ENCODE data around the gene C4orf50. TPM values are rescaled to one million over a fixed set of nuclear protein-coding genes. Genes with fewer than 3 reads are reported as not detected.

The C4orf50 gene
- total RNA-seq, 2 experiments from 2014 or later = 1.0 to 1.2 TPM

DNA sequence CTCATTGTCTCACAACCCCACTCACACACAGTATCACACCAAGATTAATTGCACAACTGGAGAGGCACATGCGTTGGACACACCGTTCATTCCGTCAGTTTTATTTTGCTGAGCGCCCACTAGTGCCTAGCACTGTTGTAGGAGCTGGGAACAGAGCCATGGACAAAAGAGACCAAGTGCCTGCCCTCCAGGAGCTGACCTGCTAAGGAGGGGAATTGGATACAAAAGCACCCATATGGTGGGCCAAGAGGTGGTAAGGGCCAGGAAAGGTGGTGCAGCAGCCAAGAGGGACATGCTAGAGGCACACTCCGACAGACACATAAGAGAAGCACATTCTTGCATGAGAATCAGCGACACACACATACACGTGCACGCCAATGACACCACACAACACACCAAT is 124.6 kb downstream of the C4orf50 start:
- peaks cover 63% of the 10 kb centered on the region for H3K27me3 Mint-ChIP-seq
- H3K9me3 Mint-ChIP-seq = no peaks in the 10 kb centered on the region
- H3K4me3 Mint-ChIP-seq = no peak overlapping the region
- DNase-seq = no peak
- H3K4me1 Mint-ChIP-seq = peaks cover 10% of the 10 kb centered on the region
- no peak overlapping the region for H3K27ac Mint-ChIP-seq
- peaks cover 9% of the 10 kb centered on the region for H3K36me3 Mint-ChIP-seq (ENCODE audit: low read depth)
- ChIA-PET POLR2A (no interaction called here), CTCF (no interaction called here)

GRCh38 chr4:5893004-5893580 is 125.1 kb downstream of the C4orf50 start, which contains the start of gene CRMP1:
TSS of gene CRMP1 (minus strand) at chr4:5893086. CDS start at chr4:5892969, 117 bp downstream.
- no peak within 1 kb of the TSS for H3K4me3 Mint-ChIP-seq
- no peak within 1 kb of the TSS for H3K27ac Mint-ChIP-seq
- no peaks in the 10 kb centered on the region for H3K9me3 Mint-ChIP-seq
- peaks cover 60% of the 10 kb centered on the region for H3K27me3 Mint-ChIP-seq
- CTCF ChIA-PET = no interaction called here
- H3K36me3 Mint-ChIP-seq (ENCODE audit: low read depth) = peaks cover 9% of the 10 kb centered on the region
- peaks cover 10% of the 10 kb centered on the region for H3K4me1 Mint-ChIP-seq
- POLR2A ChIA-PET = no interaction called here
- no peak for DNase-seq

DNA sequence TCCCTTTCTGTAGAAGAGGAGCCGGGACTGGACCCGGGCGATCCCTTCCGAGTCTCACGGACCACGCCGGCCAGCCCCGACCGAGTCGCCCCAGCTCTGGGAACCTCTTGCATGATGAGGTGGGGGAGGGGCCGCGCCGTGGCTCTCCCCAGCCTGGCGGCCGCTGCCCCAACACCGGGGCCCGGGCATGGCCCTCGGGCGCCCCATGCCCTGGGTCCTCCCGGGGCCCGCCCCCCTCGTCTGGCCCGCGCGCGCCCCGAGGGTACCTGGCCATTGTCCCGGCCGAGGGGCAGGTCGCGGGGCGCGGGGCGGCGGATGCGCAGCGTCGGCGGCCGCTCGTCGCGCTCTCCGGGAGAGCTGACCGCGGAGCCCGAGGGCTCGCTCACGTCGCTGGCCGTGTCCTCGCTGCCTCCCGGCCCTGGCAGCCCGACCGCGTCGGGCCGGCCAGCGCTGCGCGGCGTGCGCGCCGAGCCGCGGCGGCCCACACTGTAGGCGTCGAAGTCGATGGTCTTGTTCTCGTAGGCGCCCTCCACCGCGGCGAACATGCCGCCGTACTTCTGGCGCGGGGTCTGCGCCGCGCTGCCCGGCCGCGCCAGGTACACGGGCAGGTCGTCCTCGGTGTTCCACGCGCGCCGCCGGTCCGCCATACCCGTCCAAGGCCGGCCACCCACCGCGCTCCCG is 125.8 kb downstream of the C4orf50 start:
- H3K27me3 Mint-ChIP-seq = peaks cover 61% of the 10 kb centered on the region
- H3K36me3 Mint-ChIP-seq (ENCODE audit: low read depth) = peaks cover 9% of the 10 kb centered on the region
- no peak overlapping the region for H3K4me3 Mint-ChIP-seq
- DNase-seq = no peak
- no peaks in the 10 kb centered on the region for H3K9me3 Mint-ChIP-seq
- ChIA-PET POLR2A (no interaction called here), CTCF (interaction anchor here (1.2 kb wide), 1 partner anchor 11 kb away, joined by 3 read pairs; no protein-coding TSS in a partner anchor)
- H3K27ac Mint-ChIP-seq = no peak overlapping the region
- peaks cover 10% of the 10 kb centered on the region for H3K4me1 Mint-ChIP-seq

DNA sequence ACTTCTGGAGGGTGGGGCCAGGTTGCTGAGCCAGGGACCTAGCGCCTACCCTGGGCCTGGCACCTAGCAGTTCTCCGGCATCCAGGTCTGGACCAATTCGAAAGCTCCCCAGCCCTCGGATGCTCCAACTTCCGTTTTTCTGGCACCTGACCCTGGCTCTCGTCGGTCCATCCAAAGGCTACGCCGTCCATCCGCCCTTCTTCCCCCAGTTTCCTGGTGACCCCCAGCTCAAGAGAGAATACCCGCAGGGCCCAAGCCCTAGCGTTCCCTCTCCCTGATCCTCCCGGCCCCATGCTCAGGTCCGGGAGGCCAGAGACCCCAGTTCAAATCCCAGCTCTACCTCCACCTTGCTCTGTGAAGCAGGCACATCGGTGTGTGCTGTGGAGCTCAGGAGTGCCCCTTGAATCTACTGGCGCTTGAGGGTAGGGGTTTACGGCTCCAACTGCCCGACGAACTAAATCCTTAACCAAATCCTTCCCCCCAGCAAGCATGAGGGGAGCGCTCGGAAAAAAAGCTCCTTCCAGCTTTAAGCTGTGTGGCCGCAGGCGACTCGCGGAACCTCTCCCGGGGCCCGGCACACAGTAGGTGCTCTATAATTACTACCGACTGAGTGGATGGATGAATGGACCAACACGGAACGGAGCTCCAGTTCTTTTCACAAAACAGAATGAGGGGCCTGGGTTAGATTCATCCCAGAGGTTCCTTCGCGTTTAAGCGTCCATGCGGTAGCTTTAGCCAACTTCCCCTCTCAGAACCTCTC is 126.5 kb downstream of the C4orf50 start:
- H3K9me3 Mint-ChIP-seq = no peaks in the 10 kb centered on the region
- H3K4me3 Mint-ChIP-seq = no peak overlapping the region
- CTCF ChIA-PET = interaction anchor here (0.6 to 1.2 kb wide), 2 partner anchors 11 to 69 kb away, joined by 3 to 5 read pairs; no protein-coding TSS in a partner anchor
- DNase-seq = no peak
- peaks cover 15% of the 10 kb centered on the region for H3K4me1 Mint-ChIP-seq
- no peak overlapping the region for H3K27ac Mint-ChIP-seq
- peaks cover 65% of the 10 kb centered on the region for H3K27me3 Mint-ChIP-seq
- POLR2A ChIA-PET = no interaction called here
- peaks cover 9% of the 10 kb centered on the region for H3K36me3 Mint-ChIP-seq (ENCODE audit: low read depth)

DNA sequence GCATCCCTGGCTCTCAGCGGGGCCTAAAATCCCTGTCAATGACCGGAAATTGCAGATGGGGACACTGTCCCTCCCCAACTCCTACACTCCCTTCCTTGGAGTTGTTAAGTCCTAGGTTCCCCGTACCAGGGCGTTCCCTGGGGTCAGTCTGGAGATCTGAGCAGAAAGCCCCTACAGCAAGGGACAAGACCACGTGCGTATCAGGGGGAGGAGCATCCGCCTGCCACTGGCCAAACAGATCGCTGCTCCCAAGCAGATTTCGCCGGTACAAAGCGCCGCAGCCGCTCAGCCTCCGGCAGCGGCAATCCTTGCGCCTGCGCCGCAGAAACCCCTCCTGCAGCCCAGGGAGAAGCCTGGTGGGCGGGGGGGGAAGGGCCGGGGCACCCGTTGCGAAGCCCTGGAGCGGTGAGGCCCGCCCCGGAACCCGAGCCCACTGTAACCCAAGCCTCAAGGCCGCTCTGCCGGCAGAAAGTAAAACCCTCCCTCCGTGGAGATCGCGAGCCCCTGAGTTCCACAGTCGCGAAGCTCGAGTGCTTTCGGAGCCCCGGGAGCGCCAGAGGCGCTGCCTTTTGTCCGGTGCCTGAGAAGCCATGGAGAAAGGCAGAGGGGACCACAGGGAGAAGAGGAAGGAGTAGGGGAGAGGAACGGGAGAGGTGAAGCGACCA is 128.0 kb downstream of the C4orf50 start:
- Mint-ChIP-seq H3K4me3 (no peak overlapping the region), H3K9me3 (no peaks in the 10 kb centered on the region), H3K27me3 (peaks cover 74% of the 10 kb centered on the region), H3K36me3 (ENCODE audit: low read depth) (peaks cover 9% of the 10 kb centered on the region), H3K4me1 (peaks cover 18% of the 10 kb centered on the region), H3K27ac (no peak overlapping the region)
- POLR2A ChIA-PET = no interaction called here
- CTCF ChIA-PET = no interaction called here
- DNase-seq = no peak

- ChIA-PET POLR2A (no interaction called here), CTCF (no interaction called here)
- Mint-ChIP-seq H3K4me3 (no peak overlapping the region), H3K9me3 (no peaks in the 10 kb centered on the region), H3K27ac (no peak overlapping the region), H3K36me3 (ENCODE audit: low read depth) (peaks cover 9% of the 10 kb centered on the region), H3K27me3 (peaks cover 73% of the 10 kb centered on the region), H3K4me1 (peaks cover 18% of the 10 kb centered on the region)
- DNase-seq = no peak
Observed at GRCh38 chr4:5889002-5889696, 129.1 kb downstream of the C4orf50 start.

GRCh38 chr4:5888222-5889001 is 129.8 kb downstream of the C4orf50 start:
- POLR2A ChIA-PET = no interaction called here
- CTCF ChIA-PET = no interaction called here
- no peak overlapping the region for H3K4me3 Mint-ChIP-seq
- peaks cover 9% of the 10 kb centered on the region for H3K36me3 Mint-ChIP-seq (ENCODE audit: low read depth)
- H3K27me3 Mint-ChIP-seq = peaks cover 68% of the 10 kb centered on the region
- no peaks in the 10 kb centered on the region for H3K9me3 Mint-ChIP-seq
- DNase-seq = no peak
- peaks cover 17% of the 10 kb centered on the region for H3K4me1 Mint-ChIP-seq
- no peak overlapping the region for H3K27ac Mint-ChIP-seq

DNA sequence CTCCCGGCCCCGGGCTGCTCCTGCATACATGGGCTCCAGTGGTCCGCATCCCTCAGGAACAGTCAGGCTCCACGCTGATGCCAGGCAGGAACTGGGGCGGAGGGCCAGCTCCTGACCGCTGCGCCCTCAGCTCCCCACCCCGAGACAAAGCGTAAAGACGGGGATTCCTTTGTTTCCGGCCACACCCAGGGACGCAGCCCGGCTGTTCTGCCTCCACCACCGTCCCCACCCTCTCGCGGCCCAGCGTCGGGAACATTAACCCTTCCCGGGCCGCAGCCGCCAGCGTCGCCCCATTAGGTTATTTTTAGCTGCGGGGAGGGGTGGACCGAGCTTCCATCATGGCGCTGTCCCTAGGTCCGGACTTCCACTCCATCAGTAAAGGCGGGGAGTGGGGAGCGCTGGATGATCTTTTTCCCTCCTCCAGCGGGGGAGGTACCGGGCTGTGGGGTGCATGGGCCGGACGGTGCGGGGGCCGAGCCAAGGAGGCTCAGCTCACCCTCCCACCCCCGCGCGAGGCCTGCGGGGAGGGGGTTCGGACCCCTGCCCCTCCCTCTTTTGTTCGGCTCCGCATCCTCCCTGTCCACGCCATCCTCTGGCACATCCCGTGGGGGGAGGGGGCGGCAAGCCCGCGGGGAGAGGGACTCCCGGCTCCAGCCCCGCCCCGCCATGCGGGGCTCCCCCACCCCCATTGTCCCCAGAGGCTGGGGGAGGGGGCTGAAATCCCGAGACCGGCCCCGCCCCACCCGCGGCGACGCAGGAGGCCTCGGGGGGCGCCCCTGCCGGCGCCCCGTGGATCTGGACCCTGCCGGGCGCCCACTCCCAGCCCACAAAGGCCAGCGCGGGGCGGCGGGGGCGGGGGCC is 130.6 kb downstream of the C4orf50 start:
- DNase-seq = no peak
- CTCF ChIA-PET = no interaction called here
- Mint-ChIP-seq H3K27me3 (peaks cover 71% of the 10 kb centered on the region), H3K9me3 (no peaks in the 10 kb centered on the region), H3K4me1 (peaks cover 16% of the 10 kb centered on the region), H3K36me3 (ENCODE audit: low read depth) (peaks cover 9% of the 10 kb centered on the region), H3K27ac (no peak overlapping the region), H3K4me3 (no peak overlapping the region)
- POLR2A ChIA-PET = no interaction called here

DNA sequence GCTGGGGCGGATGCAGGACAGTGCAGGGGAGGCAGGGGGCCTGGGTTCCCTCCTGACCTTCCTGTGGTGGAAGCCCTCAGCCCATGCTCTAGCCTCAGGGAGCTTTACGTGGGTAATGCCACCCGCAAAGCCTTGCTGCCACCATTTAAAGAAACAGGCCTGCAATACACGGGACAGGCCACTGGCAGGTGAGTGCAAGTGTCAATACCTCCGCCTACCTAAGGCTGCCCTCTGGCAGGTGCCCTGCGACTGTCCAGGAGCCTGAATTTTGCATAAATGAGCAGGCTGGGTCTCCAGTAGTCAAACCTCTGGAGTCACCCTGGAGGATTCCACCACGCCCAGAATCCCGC is 131.2 kb downstream of the C4orf50 start:
- no peaks in the 10 kb centered on the region for H3K9me3 Mint-ChIP-seq
- peaks cover 71% of the 10 kb centered on the region for H3K27me3 Mint-ChIP-seq
- H3K27ac Mint-ChIP-seq = no peak overlapping the region
- no peak for DNase-seq
- H3K4me1 Mint-ChIP-seq = peaks cover 16% of the 10 kb centered on the region
- ChIA-PET CTCF (no interaction called here), POLR2A (no interaction called here)
- no peak overlapping the region for H3K4me3 Mint-ChIP-seq
- peaks cover 9% of the 10 kb centered on the region for H3K36me3 Mint-ChIP-seq (ENCODE audit: low read depth)

DNA sequence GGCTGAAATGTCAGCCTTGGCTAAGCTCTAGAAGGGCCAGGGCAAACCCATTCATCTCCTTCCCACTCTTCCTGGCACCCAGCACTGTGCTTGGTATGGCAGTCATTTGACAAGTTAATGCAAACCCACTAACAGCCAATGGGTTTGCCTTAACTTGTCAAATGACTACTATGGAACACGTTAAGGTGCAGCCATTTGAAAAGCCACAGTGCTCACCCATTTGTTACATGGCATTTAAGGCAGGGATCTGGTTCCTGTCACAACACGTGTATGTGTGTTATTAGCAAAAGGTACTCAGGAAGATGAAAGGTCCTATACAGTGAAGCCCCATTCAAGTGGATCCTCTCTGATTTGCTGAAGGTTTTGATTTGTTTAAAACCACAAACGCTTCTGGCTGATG is 132.5 kb downstream of the C4orf50 start:
- CTCF ChIA-PET = no interaction called here
- POLR2A ChIA-PET = no interaction called here
- no peak overlapping the region for H3K4me3 Mint-ChIP-seq
- peaks cover 68% of the 10 kb centered on the region for H3K27me3 Mint-ChIP-seq
- no peaks in the 10 kb centered on the region for H3K9me3 Mint-ChIP-seq
- no peak for DNase-seq
- peaks cover 3% of the 10 kb centered on the region for H3K36me3 Mint-ChIP-seq (ENCODE audit: low read depth)
- H3K4me1 Mint-ChIP-seq = peaks cover 13% of the 10 kb centered on the region
- H3K27ac Mint-ChIP-seq = no peak overlapping the region

GRCh38 chr4:5884796-5885195 is 133.4 kb downstream of the C4orf50 start:
- peaks cover 68% of the 10 kb centered on the region for H3K27me3 Mint-ChIP-seq
- H3K4me1 Mint-ChIP-seq = peaks cover 13% of the 10 kb centered on the region
- H3K27ac Mint-ChIP-seq = no peak overlapping the region
- no peaks in the 10 kb centered on the region for H3K9me3 Mint-ChIP-seq
- peaks cover 3% of the 10 kb centered on the region for H3K36me3 Mint-ChIP-seq (ENCODE audit: low read depth)
- CTCF ChIA-PET = no interaction called here
- POLR2A ChIA-PET = interaction anchor here (0.7 kb wide), 1 partner anchor 22 kb away, joined by 3 read pairs; no protein-coding TSS in a partner anchor
- no peak overlapping the region for H3K4me3 Mint-ChIP-seq
- DNase-seq = no peak

DNA sequence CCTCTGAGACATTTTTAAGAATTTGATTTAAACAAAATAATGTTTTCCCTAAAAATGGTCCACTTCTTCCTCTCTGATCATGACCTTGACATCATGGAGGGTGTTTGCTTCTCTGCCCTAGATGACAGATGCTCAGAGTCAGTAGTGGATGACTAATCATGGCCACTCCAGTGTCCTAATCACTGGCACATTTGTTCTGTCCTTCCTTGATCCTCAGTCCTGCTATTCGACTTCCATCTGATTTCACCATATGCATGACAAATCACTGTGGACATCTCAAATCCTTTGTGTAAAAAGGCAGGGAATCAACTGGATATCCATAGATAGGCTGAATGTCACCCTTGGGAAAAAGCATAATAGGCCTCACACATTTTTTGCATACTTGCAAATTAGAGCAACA is 134.3 kb downstream of the C4orf50 start:
- CTCF ChIA-PET = no interaction called here
- no peak for DNase-seq
- H3K27me3 Mint-ChIP-seq = peaks cover 65% of the 10 kb centered on the region
- H3K36me3 Mint-ChIP-seq (ENCODE audit: low read depth) = no peaks in the 10 kb centered on the region
- POLR2A ChIA-PET = interaction anchor here (0.7 kb wide), 1 partner anchor 21 kb away, joined by 3 read pairs; no protein-coding TSS in a partner anchor
- H3K4me1 Mint-ChIP-seq = peaks cover 11% of the 10 kb centered on the region
- H3K4me3 Mint-ChIP-seq = no peak overlapping the region
- no peaks in the 10 kb centered on the region for H3K9me3 Mint-ChIP-seq
- no peak overlapping the region for H3K27ac Mint-ChIP-seq
